Astrocyte of the spinal cord (primary cell): ENCODE data around the gene LRRN3.

Experiments used
- DNase-seq: peaks from one replicate; pipeline ENCODE4 v3.0.0; 2011; ENCODE audit warnings: low read depth, low spot score
- H3K4me3 ChIP-seq: 2 replicates; pipeline ENCODE4 v1.5.1; 2011; ENCODE audit warnings: low read depth, mild to moderate bottlenecking, low read length, moderate library complexity
- in situ Hi-C: cut with HindIII; loops from 2 replicates; pipeline ENCODE4 v1.10.0; 2017; ENCODE audit warnings: low sequenced_read_pairs
- TF ChIP-seq, protein P1 (sequence below): IDR thresholded peaks from 2 replicates; pipeline ENCODE4 v1.5.1; 2012; ENCODE audit warnings: low read depth, mild to moderate bottlenecking, low read length, inconsistent platforms

Gene LRRN3

DNA sequence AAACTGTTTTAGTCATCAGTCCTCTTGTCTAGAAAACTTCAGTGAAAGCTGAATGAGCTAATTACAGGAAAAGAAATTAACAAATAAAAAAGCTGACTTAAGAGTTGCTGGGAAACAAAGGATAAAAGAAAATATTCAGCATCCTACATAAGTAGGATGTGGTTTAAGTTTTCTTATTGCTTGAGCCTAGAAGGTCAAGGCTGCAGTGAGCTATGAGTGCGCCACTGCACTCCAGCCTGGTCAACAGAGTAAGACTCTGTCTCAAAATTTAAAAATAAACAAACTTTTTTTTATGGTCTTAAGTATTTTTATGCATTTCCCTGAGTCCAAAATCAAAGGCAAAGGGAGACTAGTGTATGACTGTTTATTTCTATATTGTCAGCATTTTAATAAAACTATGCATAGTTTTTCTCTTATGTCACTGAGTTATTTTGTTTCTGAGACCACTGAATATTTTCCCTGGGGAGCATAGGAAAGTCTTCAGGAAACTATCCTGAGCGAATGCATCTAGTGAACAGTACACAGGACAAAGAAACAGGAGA lies 40.0 kb upstream of the LRRN3 start:
- in situ Hi-C loops = no loop called here
- TF ChIP-seq, protein P1, sequence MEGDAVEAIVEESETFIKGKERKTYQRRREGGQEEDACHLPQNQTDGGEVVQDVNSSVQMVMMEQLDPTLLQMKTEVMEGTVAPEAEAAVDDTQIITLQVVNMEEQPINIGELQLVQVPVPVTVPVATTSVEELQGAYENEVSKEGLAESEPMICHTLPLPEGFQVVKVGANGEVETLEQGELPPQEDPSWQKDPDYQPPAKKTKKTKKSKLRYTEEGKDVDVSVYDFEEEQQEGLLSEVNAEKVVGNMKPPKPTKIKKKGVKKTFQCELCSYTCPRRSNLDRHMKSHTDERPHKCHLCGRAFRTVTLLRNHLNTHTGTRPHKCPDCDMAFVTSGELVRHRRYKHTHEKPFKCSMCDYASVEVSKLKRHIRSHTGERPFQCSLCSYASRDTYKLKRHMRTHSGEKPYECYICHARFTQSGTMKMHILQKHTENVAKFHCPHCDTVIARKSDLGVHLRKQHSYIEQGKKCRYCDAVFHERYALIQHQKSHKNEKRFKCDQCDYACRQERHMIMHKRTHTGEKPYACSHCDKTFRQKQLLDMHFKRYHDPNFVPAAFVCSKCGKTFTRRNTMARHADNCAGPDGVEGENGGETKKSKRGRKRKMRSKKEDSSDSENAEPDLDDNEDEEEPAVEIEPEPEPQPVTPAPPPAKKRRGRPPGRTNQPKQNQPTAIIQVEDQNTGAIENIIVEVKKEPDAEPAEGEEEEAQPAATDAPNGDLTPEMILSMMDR = no peak
- peak; percentile 26 for DNase-seq
- H3K4me3 ChIP-seq = no peak overlapping the region

DNA sequence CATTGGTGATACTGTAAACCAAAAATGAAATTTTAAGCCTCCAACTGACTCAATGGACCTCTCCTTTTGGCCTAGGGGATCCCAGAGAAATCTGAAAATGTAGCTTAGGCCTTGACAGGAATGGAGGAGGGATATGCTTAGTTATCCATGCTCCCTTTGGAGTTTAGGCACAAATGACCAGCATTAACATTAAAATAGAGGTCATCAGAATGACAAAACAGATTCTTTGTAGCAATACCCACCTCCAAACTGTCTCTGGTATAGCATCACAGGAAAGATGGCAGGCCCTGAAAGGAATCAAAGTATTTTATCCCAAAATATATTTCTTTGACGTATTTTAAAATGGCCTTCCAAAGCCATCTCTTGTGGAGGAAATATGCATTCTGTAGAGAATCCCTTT lies 39.1 kb upstream of the LRRN3 start:
- no peak overlapping the region for H3K4me3 ChIP-seq
- no peak for DNase-seq
- TF ChIP-seq, protein P1 = no peak
- in situ Hi-C loops = no loop called here

DNA sequence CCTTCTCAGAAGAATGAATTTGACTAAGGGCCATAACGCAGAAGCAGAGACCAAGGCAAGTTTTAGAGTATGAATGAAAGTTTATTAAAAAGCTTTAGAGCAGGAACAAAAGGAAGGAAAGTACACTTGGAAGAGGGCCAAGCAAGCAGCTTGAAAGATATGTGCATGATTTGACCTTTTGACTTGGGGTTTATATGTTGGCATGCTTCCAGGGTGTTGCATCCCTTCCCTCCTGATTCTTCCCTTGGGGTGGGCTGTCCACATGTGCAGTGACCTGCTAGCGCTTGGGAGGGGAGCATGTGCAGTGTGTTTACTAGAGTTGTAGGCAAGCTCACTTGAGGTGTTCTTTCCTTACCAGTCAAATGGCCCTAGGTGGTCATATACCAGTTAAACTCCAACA lies 37.9 kb upstream of the LRRN3 start:
- no peak for DNase-seq
- in situ Hi-C loops = no loop called here
- no peak overlapping the region for H3K4me3 ChIP-seq
- TF ChIP-seq, protein P1 = no peak

DNA sequence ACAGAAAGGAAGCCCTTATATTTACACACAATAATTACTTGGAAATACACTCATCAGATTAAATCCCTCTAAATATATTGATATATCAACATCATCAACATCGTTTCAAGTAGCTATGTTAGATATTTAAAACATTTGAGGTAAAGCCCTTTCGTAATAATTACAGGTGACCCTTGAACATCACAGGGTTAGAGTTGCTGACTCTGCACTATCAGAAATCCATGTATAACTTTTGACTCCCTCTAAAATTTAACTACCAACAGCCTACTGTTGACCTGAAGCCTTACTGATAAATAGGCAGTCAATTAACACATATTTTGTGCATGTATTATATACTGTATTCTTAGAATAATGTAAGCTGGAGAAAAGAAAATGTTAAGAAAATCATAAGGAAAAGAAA lies 34.6 kb upstream of the LRRN3 start:
- no peak overlapping the region for H3K4me3 ChIP-seq
- in situ Hi-C loops = no loop called here
- DNase-seq = no peak
- TF ChIP-seq, protein P1 = no peak

DNA sequence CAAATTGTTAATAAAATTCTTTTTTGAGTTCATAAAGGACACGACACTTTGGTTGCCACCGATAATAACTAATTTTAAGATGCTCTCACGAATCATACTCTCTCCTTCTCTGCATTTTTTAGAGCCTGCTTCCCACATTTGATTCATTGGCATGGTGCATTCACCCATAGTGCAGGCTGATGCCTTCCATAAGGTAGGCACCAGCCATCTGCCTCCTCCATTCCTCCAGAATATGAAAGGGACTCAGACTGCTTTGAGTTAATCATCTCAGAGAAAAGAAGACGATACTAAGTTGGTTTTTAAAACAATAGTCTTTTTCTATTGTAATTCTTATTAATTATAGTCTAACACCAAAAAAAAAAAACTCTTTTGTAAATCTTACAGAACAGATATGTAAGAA lies 33.9 kb upstream of the LRRN3 start:
- DNase-seq = no peak
- H3K4me3 ChIP-seq = no peak overlapping the region
- in situ Hi-C loops = no loop called here
- TF ChIP-seq, protein P1 = no peak

DNA sequence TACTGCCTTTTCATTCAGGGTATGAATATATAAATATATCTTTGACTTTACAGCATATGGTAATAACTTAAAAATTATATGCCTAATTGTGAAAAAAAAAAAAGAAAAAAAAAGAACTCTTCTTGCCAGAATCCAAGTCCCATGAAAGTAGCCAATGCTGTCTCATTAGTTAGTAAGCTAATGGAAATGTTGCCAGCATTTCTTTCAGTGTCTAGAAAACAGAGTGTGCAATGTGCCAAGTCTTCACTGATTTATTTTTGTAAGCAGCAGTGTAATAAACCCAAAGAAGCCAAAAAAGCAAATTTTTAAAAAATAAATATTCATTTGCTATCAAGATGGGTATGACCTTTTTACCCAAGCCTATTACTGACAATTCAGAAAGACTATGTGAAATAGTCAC lies 31.1 kb upstream of the LRRN3 start:
- TF ChIP-seq, protein P1 = no peak

DNA sequence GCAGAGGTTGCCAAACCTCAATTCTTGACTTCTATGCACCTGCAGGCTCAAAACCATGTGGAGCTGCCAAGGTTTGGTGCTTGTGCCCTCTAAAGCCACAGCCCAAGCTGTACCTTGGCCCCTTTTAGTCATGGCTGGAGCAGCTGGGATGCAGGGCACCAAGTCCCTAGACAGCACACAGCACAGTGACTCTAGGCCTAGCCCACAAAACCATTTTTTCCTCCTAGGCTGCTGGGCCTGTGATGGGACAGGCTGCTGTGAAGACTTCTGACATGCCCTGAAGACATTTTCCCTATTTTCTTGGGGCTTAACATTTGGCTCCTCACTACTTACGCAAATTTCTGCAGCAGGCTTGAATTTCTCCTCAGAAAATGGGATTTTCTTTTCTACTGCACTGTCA lies 27.8 kb upstream of the LRRN3 start:
- TF ChIP-seq, protein P1 = no peak
- no peak for DNase-seq
- no peak overlapping the region for H3K4me3 ChIP-seq
- in situ Hi-C loops = no loop called here

More for the DNA sequence above, 31.1 kb upstream of the LRRN3 start:
- no peak for DNase-seq
- in situ Hi-C loops = no loop called here
- no peak overlapping the region for H3K4me3 ChIP-seq
